ENCODE data around the gene SELE.

- TF ChIP-seq CTCF (IDR thresholded peaks at IDR 0.05 in 4 of 5, conservative IDR thresholded peaks at IDR 0.05 in 1 of 5), result no peak
- no peak for TF ChIP-seq POLR2A (IDR thresholded peaks at IDR 0.05)
Observed at GRCh38 chr1:169729991-169730390, 3.9 kb downstream of the SELE start.
